Keratinocyte (primary cell): Measurements from ENCODE around the gene PSRC1. TPM values are rescaled to one million over a fixed set of nuclear protein-coding genes. Genes with fewer than 3 reads are reported as not detected.

Experiments
- DNase-seq: peaks from one replicate; pipeline ENCODE4 v3.0.0-alpha.2; 2011; ENCODE audit warnings: low read depth, missing footprints, low spot score
- FAIRE-seq: peaks from 2 replicates; lab custom pipeline; 2011; peaks lifted over from hg19 to GRCh38; lab: Jason Lieb, UNC
- H2AFZ ChIP-seq: 2 replicates; pipeline ENCODE4 v1.6.0; 2012; ENCODE audit warnings: low read length, control low read depth, inconsistent platforms; ENCODE audit not compliant: control insufficient read depth
- H3K27ac ChIP-seq: 2 replicates; pipeline ENCODE4 v1.5.1; 2011; ENCODE audit warnings: low read length; ENCODE audit not compliant: control insufficient read depth, insufficient read depth
- H3K27me3 ChIP-seq: 3 replicates; pipeline ENCODE4 v1.6.0; 2011; ENCODE audit warnings: low read length; ENCODE audit not compliant: control insufficient read depth, insufficient read depth; ENCODE audit errors: extremely low read depth
- H3K36me3 ChIP-seq, 2 experiments: 2 replicates in 1 of 2; 3 replicates in 1 of 2; pipeline ENCODE4 v1.5.1; 2011; ENCODE audit warnings: low read length in 2 of 2, mild to moderate bottlenecking in 1 of 2; ENCODE audit not compliant: control insufficient read depth in 2 of 2, insufficient read depth in 2 of 2; ENCODE audit errors: extremely low read depth in 1 of 2
- H3K4me1 ChIP-seq: 3 replicates; pipeline ENCODE4 v1.5.1; 2011; ENCODE audit warnings: low read length; ENCODE audit not compliant: control insufficient read depth, insufficient read depth; ENCODE audit errors: extremely low read depth
- H3K4me2 ChIP-seq: 3 replicates; pipeline ENCODE4 v1.6.0; 2011; ENCODE audit warnings: low read depth, low read length; ENCODE audit not compliant: control insufficient read depth, insufficient read depth; ENCODE audit errors: extremely low read depth
- H3K4me3 ChIP-seq, 3 experiments: fragments of 200-600 bp in 1 of 3; sonication (generic) in 1 of 3; 2 replicates in 2 of 3; 3 replicates in 1 of 3; pipeline ENCODE4 v1.5.1; 2011 to 2016; ENCODE audit warnings: low read length in 3 of 3, mild to moderate bottlenecking in 3 of 3, control low read depth in 2 of 3, inconsistent platforms in 1 of 3, low read depth in 1 of 3, mixed read lengths in 1 of 3, mixed run types in 1 of 3, moderate library complexity in 1 of 3; ENCODE audit not compliant: control insufficient read depth in 2 of 3, insufficient read depth in 2 of 3; ENCODE audit errors: extremely low read depth in 1 of 3
- H3K79me2 ChIP-seq: 2 replicates; pipeline ENCODE4 v1.6.0; 2012; ENCODE audit warnings: low read length; ENCODE audit not compliant: control insufficient read depth, insufficient read depth
- H3K9ac ChIP-seq: 3 replicates; pipeline ENCODE4 v1.6.0; 2011; ENCODE audit warnings: low read length; ENCODE audit not compliant: control insufficient read depth, insufficient read depth; ENCODE audit errors: extremely low read depth
- H3K9me1 ChIP-seq: 3 replicates; pipeline ENCODE4 v1.6.0; 2011; ENCODE audit warnings: low read length; ENCODE audit not compliant: control insufficient read depth, insufficient read depth; ENCODE audit errors: extremely low read depth
- H3K9me3 ChIP-seq: 2 replicates; pipeline ENCODE4 v1.5.1; 2012; ENCODE audit warnings: low read depth, low read length; ENCODE audit not compliant: control insufficient read depth
- H4K20me1 ChIP-seq: 3 replicates; pipeline ENCODE4 v1.6.0; 2011; ENCODE audit warnings: low read length; ENCODE audit not compliant: control insufficient read depth, insufficient read depth; ENCODE audit errors: extremely low read depth
- CTCF ChIP-seq, 3 experiments: IDR thresholded peaks in 1 of 3; conservative IDR thresholded peaks in 1 of 3; optimal IDR thresholded peaks in 1 of 3; 2 replicates in 2 of 3; 3 replicates in 1 of 3; pipeline versions ENCODE3 to v1.5.1; 2011; ENCODE audit warnings: low read length in 3 of 3, mild to moderate bottlenecking in 3 of 3, moderate library complexity in 2 of 3, control low read depth in 1 of 3, inconsistent platforms in 1 of 3; ENCODE audit not compliant: insufficient read depth in 2 of 3; ENCODE audit errors: extremely low read depth in 1 of 3
- EZH2 ChIP-seq: IDR thresholded peaks from one replicate; pipeline ENCODE4 v1.6.1; 2012; ENCODE audit warnings: inconsistent platforms, mild to moderate bottlenecking, low read length, moderate library complexity
- dilution Hi-C: fragments of 300-500 bp; cut with MboI; formaldehyde crosslinking; loops from one replicate; pipeline ENCODE4 v1.7.0; 2020; ENCODE audit warnings: low sequenced_read_pairs; ENCODE audit not compliant: extremely low pct_ligation_motif_present
- polyA plus RNA-seq, 5 experiments: library from polyadenylated mRNA; depleted of rRNA in 3 of 5; stranded (reverse) in 3 of 5; stranded (forward) in 1 of 5; unstranded in 1 of 5; fragments of >200 nt; gene quantifications; 1 replicate in 1 of 5; 2 replicates in 3 of 5; 3 replicates in 1 of 5; pipeline versions ENCODE4 v1.2.1 to v1.2.3, GENCODE V29; 2011 to 2012; ENCODE audit warnings: missing spikeins in 2 of 5, low read depth in 1 of 5, low replicate concordance in 1 of 5

Gene PSRC1
- polyA plus RNA-seq, 1 donor (not counting 4 experiments of a cell fraction or from before 2014, with no cell fraction given) = 10.2 TPM

GRCh38 chr1:109247401-109248365 lies 35.3 kb downstream of the PSRC1 start:
- peaks cover 18% of the 10 kb centered on the region for H3K79me2 ChIP-seq
- dilution Hi-C loops = no loop called here
- no peaks in the 10 kb centered on the region for H3K27me3 ChIP-seq
- FAIRE-seq = no peak
- no peaks in the 10 kb centered on the region for H3K9me3 ChIP-seq
- peaks cover 8% of the 10 kb centered on the region for H3K4me1 ChIP-seq
- TF ChIP-seq EZH2 (no peak), CTCF (optimal IDR thresholded peaks at IDR 0.05 in 1 of 3, IDR thresholded peaks at IDR 0.05 in 1 of 3, conservative IDR thresholded peaks at IDR 0.05 in 1 of 3; ENCODE audit: extremely low read depth in 1 of 3, insufficient read depth in 2 of 3, low read length in 3 of 3) (no peak)
- no peak overlapping the region for H3K4me3 ChIP-seq
- no peak overlapping the region for H3K9ac ChIP-seq
- H3K36me3 ChIP-seq = peaks cover 4 to 12% of the 10 kb centered on the region in 2 experiments
- H4K20me1 ChIP-seq = no peaks in the 10 kb centered on the region
- H2AFZ ChIP-seq = no peak overlapping the region
- H3K9me1 ChIP-seq = no peaks in the 10 kb centered on the region
- H3K27ac ChIP-seq = no peak overlapping the region
- no peak overlapping the region for H3K4me2 ChIP-seq
- no peak for DNase-seq

GRCh38 chr1:109246141-109246551 lies 36.8 kb downstream of the PSRC1 start:
- Histone ChIP-seq H3K4me1 (peaks cover 10% of the 10 kb centered on the region), H3K9ac (no peak overlapping the region), H3K36me3 (peaks cover 1 to 5% of the 10 kb centered on the region in 2 experiments), H2AFZ (no peak overlapping the region), H3K9me1 (no peaks in the 10 kb centered on the region), H3K9me3 (no peaks in the 10 kb centered on the region), H4K20me1 (no peaks in the 10 kb centered on the region), H3K4me3 (no peak overlapping the region), H3K4me2 (no peak overlapping the region), H3K27ac (no peak overlapping the region), H3K27me3 (no peaks in the 10 kb centered on the region), H3K79me2 (peaks cover 8% of the 10 kb centered on the region)
- dilution Hi-C loops = no loop called here
- no peak for TF ChIP-seq CTCF (optimal IDR thresholded peaks at IDR 0.05 in 1 of 3, IDR thresholded peaks at IDR 0.05 in 1 of 3, conservative IDR thresholded peaks at IDR 0.05 in 1 of 3; ENCODE audit: extremely low read depth in 1 of 3, insufficient read depth in 2 of 3, low read length in 3 of 3)
- no peak for TF ChIP-seq EZH2
- DNase-seq = no peak
- FAIRE-seq = no peak
